ENCODE results near the gene DSTN. TPM values are rescaled to one million over a fixed set of nuclear protein-coding genes. Genes with fewer than 3 reads are reported as not detected.

Gene DSTN
- total and polyA plus RNA-seq, 2 experiments from 2014 or later, result 162 to 459 TPM

GRCh38 chr20:17609811-17610377 is 40.0 kb downstream of the DSTN start:
- Mint-ChIP-seq H3K27ac (peak overlapping the region; percentile 82), H3K9me3 (no peaks in the 10 kb centered on the region), H3K4me3 (no peak overlapping the region), H3K36me3 (ENCODE audit: low read depth) (peaks cover 21% of the 10 kb centered on the region), H3K4me1 (peaks cover 11% of the 10 kb centered on the region), H3K27me3 (ENCODE audit: insufficient read depth, low read depth, poor library complexity) (peaks cover 15% of the 10 kb centered on the region)
- no peak overlapping the region for H2AFZ ChIP-seq
- 0 out of 2 replicates have a peak, but pooled peaks cover 2% of the 10 kb centered on the region for H3K79me2 ChIP-seq (replicated peaks; ENCODE audit: insufficient read depth)
- no peak overlapping the region for H3K4me3 ChIP-seq
- 0 out of 2 replicates have a peak, but pooled peaks cover 7% of the 10 kb centered on the region for H3F3A ChIP-seq (replicated peaks; ENCODE audit: low read depth)
- H3K27ac ChIP-seq (ENCODE audit: low read depth), result peak overlapping the region; percentile 66
- DNase-seq (ENCODE audit: low spot score) (no peak), ATAC-seq (no peak)
- H3K36me3 ChIP-seq (ENCODE audit: insufficient read depth), result no peaks in the 10 kb centered on the region
- peaks cover 3% of the 10 kb centered on the region; the same call in 1 of the 2 replicates for H3K4me1 ChIP-seq (ENCODE audit: insufficient read depth)
- TF ChIP-seq ZNF462 (CRISPR knock-in tag; IDR thresholded peaks at IDR 0.05), result no peak
- no peak for TF ChIP-seq STAT1 (IDR thresholded peaks at IDR 0.05; ENCODE audit: unreplicated experiment)
- H3K4me2 ChIP-seq, result no peak overlapping the region
- H3K9me2 ChIP-seq (ENCODE audit: insufficient read depth), result no peaks in the 10 kb centered on the region
- H4K20me1 ChIP-seq (replicated peaks; ENCODE audit: insufficient read depth), result no peaks in the 10 kb centered on the region; the same call in 1 of the 2 replicates
- H3K27me3 ChIP-seq (ENCODE audit: insufficient read depth), result no peaks in the 10 kb centered on the region

DNA sequence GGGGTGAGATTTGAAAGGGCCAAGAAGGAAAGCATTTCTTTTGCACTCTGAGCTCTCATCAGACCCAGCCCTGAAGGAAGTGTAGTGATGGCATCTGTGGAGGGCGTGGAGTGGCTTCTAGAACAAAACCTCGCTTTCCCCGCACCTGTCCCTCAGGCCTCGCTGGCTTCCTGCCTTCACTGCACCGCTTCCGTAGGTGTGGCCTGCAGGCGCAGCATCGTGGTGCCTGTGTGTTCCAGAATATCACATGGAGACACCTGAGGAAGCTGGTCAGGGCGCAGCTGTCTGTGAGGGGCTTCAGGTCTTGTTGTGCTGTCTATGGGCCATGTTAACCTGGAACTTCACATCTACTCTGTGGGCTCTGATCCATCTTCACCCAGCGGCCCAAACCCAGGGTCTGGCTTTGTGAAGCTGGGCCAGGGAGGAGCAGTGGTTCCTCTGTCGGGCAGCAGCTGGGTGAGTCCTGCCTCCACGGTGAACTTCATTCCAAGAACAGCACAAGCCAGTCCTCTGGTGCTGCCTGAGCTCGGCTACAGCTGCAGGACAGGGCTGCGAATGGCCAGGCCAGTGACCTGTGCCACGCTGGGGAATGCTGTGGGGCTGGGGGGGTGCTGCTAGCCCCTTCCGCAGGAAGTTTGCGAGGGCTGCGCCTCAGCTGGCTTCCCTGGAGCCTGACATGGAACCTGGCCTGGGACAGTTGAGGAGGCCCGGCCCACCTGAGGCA is 40.9 kb downstream of the DSTN start:
- peaks cover 11% of the 10 kb centered on the region for H3K4me1 Mint-ChIP-seq
- Histone ChIP-seq H3K4me2 (no peak overlapping the region), H3K79me2 (replicated peaks; ENCODE audit: insufficient read depth) (no peaks in the 10 kb centered on the region), H4K20me1 (replicated peaks; ENCODE audit: insufficient read depth) (no peaks in the 10 kb centered on the region; the same call in 1 of the 2 replicates), H3K9me2 (ENCODE audit: insufficient read depth) (no peaks in the 10 kb centered on the region), H3K4me3 (no peak overlapping the region), H3F3A (replicated peaks; ENCODE audit: low read depth) (0 out of 2 replicates have a peak, but pooled peaks cover 7% of the 10 kb centered on the region), H3K27me3 (ENCODE audit: insufficient read depth) (no peaks in the 10 kb centered on the region), H3K4me1 (ENCODE audit: insufficient read depth) (peaks cover 3% of the 10 kb centered on the region; the same call in 1 of the 2 replicates), H3K27ac (ENCODE audit: low read depth) (peak overlapping the region; percentile 59), H2AFZ (no peak overlapping the region), H3K36me3 (ENCODE audit: insufficient read depth) (no peaks in the 10 kb centered on the region)
- no peaks in the 10 kb centered on the region for H3K9me3 Mint-ChIP-seq
- ATAC-seq (no peak; the same call in none of the 3 replicates), DNase-seq (ENCODE audit: low spot score) (peak; percentile 23)
- H3K36me3 Mint-ChIP-seq (ENCODE audit: low read depth), result peaks cover 17% of the 10 kb centered on the region
- peaks cover 15% of the 10 kb centered on the region for H3K27me3 Mint-ChIP-seq (ENCODE audit: insufficient read depth, low read depth, poor library complexity)
- H3K27ac Mint-ChIP-seq, result peak overlapping the region; percentile 36; the same call in 1 of the 2 replicates
- H3K4me3 Mint-ChIP-seq, result no peak overlapping the region; the same call in 2 of the 3 replicates
- TF ChIP-seq, protein P1, sequence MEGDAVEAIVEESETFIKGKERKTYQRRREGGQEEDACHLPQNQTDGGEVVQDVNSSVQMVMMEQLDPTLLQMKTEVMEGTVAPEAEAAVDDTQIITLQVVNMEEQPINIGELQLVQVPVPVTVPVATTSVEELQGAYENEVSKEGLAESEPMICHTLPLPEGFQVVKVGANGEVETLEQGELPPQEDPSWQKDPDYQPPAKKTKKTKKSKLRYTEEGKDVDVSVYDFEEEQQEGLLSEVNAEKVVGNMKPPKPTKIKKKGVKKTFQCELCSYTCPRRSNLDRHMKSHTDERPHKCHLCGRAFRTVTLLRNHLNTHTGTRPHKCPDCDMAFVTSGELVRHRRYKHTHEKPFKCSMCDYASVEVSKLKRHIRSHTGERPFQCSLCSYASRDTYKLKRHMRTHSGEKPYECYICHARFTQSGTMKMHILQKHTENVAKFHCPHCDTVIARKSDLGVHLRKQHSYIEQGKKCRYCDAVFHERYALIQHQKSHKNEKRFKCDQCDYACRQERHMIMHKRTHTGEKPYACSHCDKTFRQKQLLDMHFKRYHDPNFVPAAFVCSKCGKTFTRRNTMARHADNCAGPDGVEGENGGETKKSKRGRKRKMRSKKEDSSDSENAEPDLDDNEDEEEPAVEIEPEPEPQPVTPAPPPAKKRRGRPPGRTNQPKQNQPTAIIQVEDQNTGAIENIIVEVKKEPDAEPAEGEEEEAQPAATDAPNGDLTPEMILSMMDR (conservative IDR thresholded peaks at IDR 0.05; ENCODE audit: low read depth in 2 of 2), result no peak
- no peak for TF ChIP-seq CREB1 (CRISPR knock-in tag; IDR thresholded peaks at IDR 0.05; ENCODE audit: low read depth)

All from GM23338 (cell line).